Adipocyte (in vitro differentiated cells): ENCODE results near the gene ADCK1.

Experiments
- DNase-seq: peaks from one replicate; pipeline ENCODE4 v3.0.0-alpha.2; 2015; ENCODE audit warnings: low read depth
- H3K27me3 ChIP-seq: replicated peaks from 2 replicates; pipeline ENCODE4 v1.7.0; 2013; ENCODE audit warnings: mild to moderate bottlenecking, low read length, moderate library complexity; ENCODE audit not compliant: control insufficient read depth, insufficient read depth
- H3K36me3 ChIP-seq: 2 replicates; pipeline ENCODE4 v1.7.0; 2013; ENCODE audit warnings: low read length, mild to moderate bottlenecking, moderate library complexity; ENCODE audit not compliant: control insufficient read depth, insufficient read depth, severe bottlenecking
- H3K4me1 ChIP-seq: 2 replicates; pipeline ENCODE4 v1.7.0; 2013; ENCODE audit warnings: mild to moderate bottlenecking, low read length, moderate library complexity; ENCODE audit not compliant: control insufficient read depth, insufficient read depth
- H3K4me3 ChIP-seq: 2 replicates; pipeline ENCODE4 v1.7.0; 2013; ENCODE audit warnings: mild to moderate bottlenecking, low read length, moderate library complexity
- H3K9ac ChIP-seq: 2 replicates; pipeline ENCODE4 v1.7.0; 2013; ENCODE audit warnings: mild to moderate bottlenecking, low read length, moderate library complexity
- H3K9me3 ChIP-seq: 2 replicates; pipeline ENCODE4 v1.7.0; 2013; ENCODE audit warnings: mild to moderate bottlenecking, low read length, moderate library complexity; ENCODE audit not compliant: control insufficient read depth

The ADCK1 gene

GRCh38 chr14:77848031-77848430 is 48.1 kb downstream of the ADCK1 start:
- no peaks in the 10 kb centered on the region for H3K36me3 ChIP-seq
- H3K4me3 ChIP-seq, result no peak overlapping the region
- H3K9me3 ChIP-seq, result no peaks in the 10 kb centered on the region
- no peaks in the 10 kb centered on the region for H3K27me3 ChIP-seq
- no peak overlapping the region for H3K9ac ChIP-seq
- no peak for DNase-seq
- peaks cover 9% of the 10 kb centered on the region for H3K4me1 ChIP-seq

DNA sequence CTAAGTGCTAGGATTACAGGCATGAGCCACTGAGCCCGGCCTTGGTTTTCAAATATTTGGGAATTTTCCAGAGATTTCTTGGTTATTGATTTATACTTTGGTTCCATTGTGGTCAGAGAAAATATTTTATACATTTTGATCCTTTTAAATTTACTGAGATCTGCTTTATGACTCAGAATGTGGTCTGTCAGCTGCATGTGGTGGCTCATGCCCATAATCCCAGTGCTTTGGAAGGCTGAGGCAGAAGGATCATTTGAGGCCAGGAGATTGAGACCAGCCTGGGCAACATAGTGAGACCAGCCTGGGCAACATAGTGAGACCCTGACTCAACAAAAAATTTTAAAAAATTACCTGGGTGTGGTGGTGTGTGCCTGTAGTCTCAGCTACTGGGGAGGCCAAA is 49.8 kb downstream of the ADCK1 start:
- Histone ChIP-seq H3K4me3 (no peak overlapping the region), H3K36me3 (no peaks in the 10 kb centered on the region), H3K27me3 (no peaks in the 10 kb centered on the region), H3K4me1 (peaks cover 7% of the 10 kb centered on the region), H3K9ac (no peak overlapping the region), H3K9me3 (no peaks in the 10 kb centered on the region)
- no peak for DNase-seq

- no peak overlapping the region for H3K9ac ChIP-seq
- H3K9me3 ChIP-seq, result no peaks in the 10 kb centered on the region
Observed at GRCh38 chr14:77853919-77854318, 54.0 kb downstream of the ADCK1 start.

DNA sequence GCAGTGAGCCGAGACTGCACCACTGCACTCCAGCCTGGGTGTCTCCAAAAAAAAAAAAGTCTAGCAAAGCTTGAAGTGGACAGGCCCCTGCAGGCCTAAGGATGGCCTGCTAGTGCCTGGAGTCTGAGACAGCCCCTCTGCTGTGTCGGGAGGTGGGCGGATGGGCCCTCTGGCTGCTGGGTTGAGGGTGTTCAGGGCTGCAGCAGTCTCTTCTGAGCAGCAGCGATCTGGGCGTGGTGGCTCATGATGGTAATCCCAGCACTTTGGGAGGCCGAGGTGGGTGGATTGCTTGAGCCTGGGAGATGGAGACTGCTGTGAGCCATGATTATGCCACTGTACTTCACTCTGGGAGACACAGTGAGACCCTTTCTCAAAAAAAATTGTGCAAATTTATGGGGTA is 57.0 kb downstream of the ADCK1 start:
- DNase-seq, result no peak
- H3K9ac ChIP-seq, result no peak overlapping the region
- H3K4me1 ChIP-seq, result no peaks in the 10 kb centered on the region
- H3K9me3 ChIP-seq, result no peaks in the 10 kb centered on the region
- no peaks in the 10 kb centered on the region for H3K36me3 ChIP-seq
- H3K4me3 ChIP-seq, result no peak overlapping the region
- H3K27me3 ChIP-seq, result no peaks in the 10 kb centered on the region

More at GRCh38 chr14:77853919-77854318, 54.0 kb downstream of the ADCK1 start:
- H3K27me3 ChIP-seq, result no peaks in the 10 kb centered on the region
- no peaks in the 10 kb centered on the region for H3K36me3 ChIP-seq
- H3K4me1 ChIP-seq, result no peaks in the 10 kb centered on the region
- DNase-seq, result no peak
- no peak overlapping the region for H3K4me3 ChIP-seq

- DNase-seq, result no peak
- H3K4me1 ChIP-seq, result peaks cover 9% of the 10 kb centered on the region
- no peaks in the 10 kb centered on the region for H3K27me3 ChIP-seq
- H3K4me3 ChIP-seq, result no peak overlapping the region
- no peak overlapping the region for H3K9ac ChIP-seq
- H3K36me3 ChIP-seq, result no peaks in the 10 kb centered on the region
- no peaks in the 10 kb centered on the region for H3K9me3 ChIP-seq
Observed at GRCh38 chr14:77859934-77860570, 60.1 kb downstream of the ADCK1 start.

DNA sequence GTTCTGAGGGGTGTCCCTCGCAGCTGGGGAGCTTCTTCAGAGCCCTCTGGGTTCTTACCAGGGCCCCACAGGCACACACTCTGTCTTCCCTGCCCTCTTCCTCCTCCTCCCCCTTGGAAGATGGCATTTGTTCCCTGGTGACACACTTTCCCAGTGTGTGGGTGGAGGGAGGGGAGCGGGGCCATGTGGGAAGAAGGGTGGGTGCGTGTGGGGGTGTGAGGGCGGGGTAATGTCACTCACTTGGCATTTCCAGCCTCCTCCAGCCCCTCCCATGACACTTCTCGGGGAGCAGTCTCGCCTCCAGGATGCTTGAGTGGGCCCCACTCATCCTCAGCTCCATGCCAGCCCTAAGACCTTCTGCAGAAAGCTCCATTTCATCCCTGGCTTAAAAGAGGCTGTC is 61.3 kb downstream of the ADCK1 start:
- H3K36me3 ChIP-seq, result no peaks in the 10 kb centered on the region
- peaks cover 9% of the 10 kb centered on the region for H3K4me1 ChIP-seq
- DNase-seq, result no peak
- no peaks in the 10 kb centered on the region for H3K9me3 ChIP-seq
- H3K9ac ChIP-seq, result no peak overlapping the region
- no peak overlapping the region for H3K4me3 ChIP-seq
- no peaks in the 10 kb centered on the region for H3K27me3 ChIP-seq

DNA sequence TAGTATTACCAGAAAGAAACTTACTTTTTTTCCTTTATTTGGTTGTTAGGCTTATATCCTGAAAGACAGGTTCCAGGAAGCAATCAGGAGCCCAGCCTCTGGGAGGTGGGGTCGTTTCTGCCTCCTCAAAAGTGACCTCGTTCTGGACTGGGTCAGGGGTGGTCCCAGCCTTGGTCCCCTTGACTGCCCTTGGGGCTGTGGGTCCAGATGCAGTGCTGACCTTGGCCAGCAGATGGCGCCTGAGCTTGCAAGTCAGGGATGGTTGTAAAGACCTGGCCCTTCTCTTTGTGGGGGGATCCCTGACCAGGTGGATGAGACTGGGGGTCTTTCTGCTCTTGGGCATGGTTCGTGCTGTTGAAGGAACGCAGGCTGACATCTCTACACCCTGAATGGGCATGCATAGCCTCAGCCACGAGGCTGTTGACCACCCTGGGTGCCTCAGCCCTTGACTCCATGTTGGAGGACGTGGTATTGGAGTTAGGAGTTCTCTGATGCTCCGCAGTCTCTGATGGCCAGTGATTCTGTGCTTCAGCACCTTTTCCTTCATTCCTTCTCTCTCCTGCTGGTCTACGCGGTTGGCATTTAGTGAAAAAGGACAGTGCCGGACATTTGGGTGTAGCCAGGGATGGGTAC is 62.4 kb downstream of the ADCK1 start:
- Histone ChIP-seq H3K9ac (no peak overlapping the region), H3K36me3 (no peaks in the 10 kb centered on the region), H3K4me3 (no peak overlapping the region)

GRCh38 chr14:77864085-77864484 is 64.2 kb downstream of the ADCK1 start:
- no peaks in the 10 kb centered on the region for H3K9me3 ChIP-seq
- no peak overlapping the region for H3K4me3 ChIP-seq
- no peaks in the 10 kb centered on the region for H3K36me3 ChIP-seq
- no peak overlapping the region for H3K9ac ChIP-seq
- DNase-seq, result no peak
- no peaks in the 10 kb centered on the region for H3K27me3 ChIP-seq
- H3K4me1 ChIP-seq, result peaks cover 9% of the 10 kb centered on the region

More for the DNA sequence above, 62.4 kb downstream of the ADCK1 start:
- Histone ChIP-seq H3K4me1 (peaks cover 9% of the 10 kb centered on the region), H3K9me3 (no peaks in the 10 kb centered on the region), H3K27me3 (no peaks in the 10 kb centered on the region)
- peak; percentile 77 for DNase-seq

DNA sequence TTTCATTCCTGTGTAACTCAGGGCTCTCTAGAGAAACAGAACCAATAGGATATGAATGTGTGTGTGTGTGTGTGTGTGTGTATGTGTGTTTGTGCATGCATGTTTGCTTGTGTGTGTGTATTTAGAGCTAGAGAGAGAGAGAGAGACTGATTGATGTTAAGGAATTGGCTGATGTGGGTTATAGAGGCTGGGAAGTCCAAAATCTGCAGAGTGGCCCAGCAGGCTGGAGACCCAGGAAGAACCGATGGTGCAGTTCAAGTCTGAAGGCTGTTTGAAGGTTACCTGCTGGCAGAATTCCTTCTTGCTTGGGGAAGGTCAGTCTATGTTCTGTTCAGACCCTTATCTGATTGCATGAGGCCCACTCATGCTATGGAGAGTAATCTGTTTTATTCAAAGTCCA is 64.7 kb downstream of the ADCK1 start:
- DNase-seq, result no peak
- no peaks in the 10 kb centered on the region for H3K36me3 ChIP-seq
- peaks cover 9% of the 10 kb centered on the region for H3K4me1 ChIP-seq
- H3K9me3 ChIP-seq, result no peaks in the 10 kb centered on the region
- H3K4me3 ChIP-seq, result no peak overlapping the region
- H3K27me3 ChIP-seq, result no peaks in the 10 kb centered on the region
- H3K9ac ChIP-seq, result no peak overlapping the region

- no peak overlapping the region for H3K4me3 ChIP-seq
- H3K36me3 ChIP-seq, result no peaks in the 10 kb centered on the region
- H3K9me3 ChIP-seq, result no peaks in the 10 kb centered on the region
- no peaks in the 10 kb centered on the region for H3K27me3 ChIP-seq
- H3K9ac ChIP-seq, result no peak overlapping the region
- no peak for DNase-seq
- peaks cover 9% of the 10 kb centered on the region for H3K4me1 ChIP-seq
Observed at GRCh38 chr14:77865455-77865854, 65.5 kb downstream of the ADCK1 start.

- Histone ChIP-seq H3K36me3 (no peaks in the 10 kb centered on the region), H3K9me3 (no peaks in the 10 kb centered on the region), H3K4me1 (peaks cover 9% of the 10 kb centered on the region), H3K4me3 (no peak overlapping the region), H3K27me3 (no peaks in the 10 kb centered on the region), H3K9ac (no peak overlapping the region)
- no peak for DNase-seq
Observed at GRCh38 chr14:77866932-77867331, 67.0 kb downstream of the ADCK1 start.

DNA sequence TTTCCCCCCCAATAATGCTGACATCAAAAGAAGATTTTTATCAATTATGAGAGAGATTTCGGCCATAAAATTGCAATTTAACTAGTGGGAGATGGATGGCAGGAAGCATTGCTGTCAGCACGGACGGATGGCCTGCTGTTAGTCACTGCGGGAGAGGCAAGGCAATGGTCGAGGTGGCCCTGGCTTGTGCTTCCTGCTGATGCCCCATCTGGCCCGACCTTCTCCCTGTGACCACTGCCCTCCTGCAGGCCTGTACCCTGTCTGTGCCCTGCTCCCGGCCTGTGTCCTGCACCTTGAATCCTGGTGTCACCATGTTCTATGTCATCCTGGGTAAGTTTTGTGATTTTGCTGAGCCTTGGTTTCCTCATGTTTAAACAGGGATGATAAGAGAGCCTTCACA is 67.6 kb downstream of the ADCK1 start:
- Histone ChIP-seq H3K4me3 (no peak overlapping the region), H3K9me3 (no peaks in the 10 kb centered on the region), H3K4me1 (peaks cover 9% of the 10 kb centered on the region), H3K27me3 (no peaks in the 10 kb centered on the region), H3K9ac (no peak overlapping the region), H3K36me3 (no peaks in the 10 kb centered on the region)
- no peak for DNase-seq
